PFSK-1 (cell line): ENCODE measurements around the gene OTULIN.

Experiments used
- FOXP2 ChIP-seq: optimal IDR thresholded peaks from 2 replicates; pipeline ENCODE3; 2011; ENCODE audit warnings: borderline replicate concordance, control low read depth, inconsistent platforms; ENCODE audit not compliant: insufficient read depth; ENCODE audit errors: extremely low read length, extremely low read depth
- POLR2AphosphoS5 ChIP-seq: IDR thresholded peaks from 2 replicates; pipeline ENCODE4 v1.6.1; 2012; ENCODE audit warnings: low read depth, mild to moderate bottlenecking, control low read depth, low read length, moderate library complexity
- REST ChIP-seq, 2 experiments: IDR thresholded peaks; 2 replicates each; pipeline versions ENCODE4 v1.6.1 to v1.8.0; 2011 to 2012; ENCODE audit warnings: low read depth in 2 of 2, low read length in 2 of 2, control low read depth in 1 of 2, inconsistent platforms in 1 of 2, mild to moderate bottlenecking in 1 of 2, moderate library complexity in 1 of 2; ENCODE audit not compliant: insufficient read depth in 1 of 2
- SIN3A ChIP-seq: IDR thresholded peaks from 2 replicates; pipeline ENCODE4 v1.6.1; 2012; ENCODE audit warnings: mild to moderate bottlenecking, low read length, moderate library complexity, borderline replicate concordance; ENCODE audit not compliant: insufficient read depth
- TAF1 ChIP-seq: IDR thresholded peaks from 2 replicates; pipeline ENCODE4 v1.6.1; 2012; ENCODE audit warnings: low read length, control low read depth, borderline replicate concordance; ENCODE audit not compliant: insufficient read depth

OTULIN gene

GRCh38 chr5:14698495-14698894 is 34.0 kb downstream of the OTULIN start:
- no peak for TF ChIP-seq TAF1
- no peak for TF ChIP-seq SIN3A
- no peak for TF ChIP-seq POLR2AphosphoS5
- no peak for TF ChIP-seq FOXP2

GRCh38 chr5:14699159-14699558 is 34.6 kb downstream of the OTULIN start:
- TF ChIP-seq REST (IDR thresholded peaks at IDR 0.05; ENCODE audit: insufficient read depth in 1 of 2, low read depth in 2 of 2, low read length in 2 of 2) = no peak
- no peak for TF ChIP-seq SIN3A
- no peak for TF ChIP-seq TAF1
- TF ChIP-seq POLR2AphosphoS5 = no peak
- no peak for TF ChIP-seq FOXP2

- TF ChIP-seq SIN3A (no peak), REST (IDR thresholded peaks at IDR 0.05; ENCODE audit: insufficient read depth in 1 of 2, low read depth in 2 of 2, low read length in 2 of 2) (no peak), FOXP2 (no peak), POLR2AphosphoS5 (no peak), TAF1 (no peak)
Observed at GRCh38 chr5:14699807-14700400, 35.4 kb downstream of the OTULIN start.

GRCh38 chr5:14700478-14701436 is 36.2 kb downstream of the OTULIN start:
- no peak for TF ChIP-seq REST (IDR thresholded peaks at IDR 0.05; ENCODE audit: insufficient read depth in 1 of 2, low read depth in 2 of 2, low read length in 2 of 2)
- TF ChIP-seq FOXP2 = no peak
- no peak for TF ChIP-seq SIN3A
- no peak for TF ChIP-seq POLR2AphosphoS5
- TF ChIP-seq TAF1 = no peak

GRCh38 chr5:14701556-14701955 is 37.0 kb downstream of the OTULIN start:
- TF ChIP-seq REST (IDR thresholded peaks at IDR 0.05; ENCODE audit: insufficient read depth in 1 of 2, low read depth in 2 of 2, low read length in 2 of 2) (no peak), FOXP2 (no peak), SIN3A (no peak), POLR2AphosphoS5 (no peak), TAF1 (no peak)
